ENCODE data around the gene WNT7B.

GRCh38 chr22:45908961-45909360 is 68.0 kb downstream of the WNT7B start:
- TF ChIP-seq, protein P1, sequence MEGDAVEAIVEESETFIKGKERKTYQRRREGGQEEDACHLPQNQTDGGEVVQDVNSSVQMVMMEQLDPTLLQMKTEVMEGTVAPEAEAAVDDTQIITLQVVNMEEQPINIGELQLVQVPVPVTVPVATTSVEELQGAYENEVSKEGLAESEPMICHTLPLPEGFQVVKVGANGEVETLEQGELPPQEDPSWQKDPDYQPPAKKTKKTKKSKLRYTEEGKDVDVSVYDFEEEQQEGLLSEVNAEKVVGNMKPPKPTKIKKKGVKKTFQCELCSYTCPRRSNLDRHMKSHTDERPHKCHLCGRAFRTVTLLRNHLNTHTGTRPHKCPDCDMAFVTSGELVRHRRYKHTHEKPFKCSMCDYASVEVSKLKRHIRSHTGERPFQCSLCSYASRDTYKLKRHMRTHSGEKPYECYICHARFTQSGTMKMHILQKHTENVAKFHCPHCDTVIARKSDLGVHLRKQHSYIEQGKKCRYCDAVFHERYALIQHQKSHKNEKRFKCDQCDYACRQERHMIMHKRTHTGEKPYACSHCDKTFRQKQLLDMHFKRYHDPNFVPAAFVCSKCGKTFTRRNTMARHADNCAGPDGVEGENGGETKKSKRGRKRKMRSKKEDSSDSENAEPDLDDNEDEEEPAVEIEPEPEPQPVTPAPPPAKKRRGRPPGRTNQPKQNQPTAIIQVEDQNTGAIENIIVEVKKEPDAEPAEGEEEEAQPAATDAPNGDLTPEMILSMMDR (conservative IDR thresholded peaks at IDR 0.05) = no peak
- TF ChIP-seq EZH2 (IDR thresholded peaks at IDR 0.05; ENCODE audit: low read depth) = no peak

All from PC-9 (cell line).